ENCODE data around the gene MITF.
A peak's percentile ranks its signal among the peaks of the same experiment; 100 is the strongest.

Gene MITF

DNA sequence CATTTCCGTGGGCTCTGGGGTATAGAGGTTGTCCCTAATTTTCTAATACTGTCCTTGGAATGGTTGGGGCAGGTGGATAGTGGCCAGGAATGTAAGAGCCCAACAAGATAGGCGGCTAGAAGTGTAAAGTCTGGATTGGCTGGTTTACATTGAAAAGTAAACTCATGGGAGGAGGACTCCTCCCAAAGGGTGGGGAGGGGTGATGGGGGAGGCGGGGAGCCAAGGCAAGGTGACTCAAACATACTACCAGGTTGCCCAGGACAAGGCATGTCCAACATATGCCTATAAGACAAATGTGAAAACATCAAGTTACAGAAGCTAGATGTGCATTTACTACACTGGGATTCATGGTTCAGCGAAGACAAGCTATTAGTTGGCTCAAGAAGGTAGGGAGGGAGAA, 246.0 kb downstream of the MITF start:
- no peak for DNase-seq

DNA sequence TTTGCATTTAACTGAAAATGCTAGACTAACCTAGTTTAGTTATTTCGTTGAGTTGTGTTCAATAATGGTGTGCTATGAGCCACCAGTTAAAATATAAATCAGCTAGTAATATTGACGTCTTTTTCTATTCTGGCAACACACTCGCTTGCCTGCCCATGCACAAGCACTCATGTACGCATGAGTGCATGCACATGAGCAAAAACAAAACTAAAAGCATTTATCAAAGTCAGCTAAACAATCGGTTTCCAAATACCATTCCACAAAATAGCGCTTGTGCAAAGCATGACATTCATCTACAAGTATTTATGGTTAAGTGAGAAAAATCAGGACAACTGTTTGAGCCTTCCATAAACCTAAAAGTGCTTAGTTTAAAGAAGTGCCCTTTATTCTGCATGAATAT, 247.2 kb downstream of the MITF start:
- DNase-seq: no peak

DNA sequence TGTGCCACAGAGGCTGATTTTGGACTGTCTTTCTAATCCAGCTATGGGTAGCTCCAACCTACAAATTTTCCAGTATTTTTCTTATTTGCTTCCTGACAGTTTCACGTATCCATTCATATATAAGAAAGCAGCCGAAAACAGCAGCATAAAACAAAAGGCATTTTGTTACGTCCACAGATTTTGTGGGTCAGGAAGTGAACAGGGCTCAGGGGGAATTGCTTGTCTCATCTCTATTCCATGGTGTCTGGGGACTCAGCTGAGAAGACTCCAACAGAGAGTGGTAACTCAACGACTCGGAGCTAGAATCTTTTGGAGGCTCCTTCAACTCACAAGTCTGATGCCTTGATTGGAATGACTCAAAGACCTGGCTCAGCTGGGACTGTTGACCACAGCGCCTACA, 248.6 kb downstream of the MITF start:
- DNase-seq: no peak

DNA sequence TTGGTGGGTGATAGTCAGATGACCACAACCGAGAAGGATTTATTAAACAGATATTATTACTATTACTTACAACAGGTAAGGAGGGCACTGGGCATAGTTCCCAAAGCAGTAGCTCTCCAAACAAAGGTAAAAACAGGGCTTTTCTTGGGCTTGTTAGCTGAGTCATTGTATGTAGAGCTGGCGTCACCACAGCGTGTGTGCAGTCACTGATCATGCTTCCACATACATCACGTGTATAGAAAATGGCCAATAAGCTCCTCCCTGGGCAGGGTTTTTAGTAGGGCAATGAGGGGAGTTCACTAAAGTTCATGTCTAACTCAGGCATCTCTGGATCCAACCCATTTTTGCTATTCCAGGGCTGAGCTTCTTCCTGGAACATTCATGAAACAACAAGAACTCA, 254.5 kb downstream of the MITF start:
- no peak for DNase-seq

DNA sequence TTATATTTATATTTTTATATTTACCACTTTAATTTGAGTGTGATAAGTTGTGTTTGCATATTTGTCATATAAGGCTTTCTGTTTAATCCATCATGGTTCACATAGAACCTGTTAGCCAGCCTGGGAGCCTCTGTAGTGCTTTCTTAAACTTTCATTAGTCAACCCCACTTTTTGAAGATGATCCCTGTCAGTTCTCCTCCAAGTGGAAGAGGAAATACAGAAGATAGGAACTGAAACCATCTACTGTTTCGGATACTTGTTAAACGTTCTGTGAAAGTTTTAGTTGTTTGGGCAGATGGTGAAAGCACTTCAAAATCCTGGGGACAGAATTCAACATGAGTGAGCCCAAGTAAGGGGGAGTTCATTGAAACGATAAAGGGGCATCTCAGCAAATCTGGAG, 255.7 kb downstream of the MITF start:
- DNase-seq: no peak

DNA sequence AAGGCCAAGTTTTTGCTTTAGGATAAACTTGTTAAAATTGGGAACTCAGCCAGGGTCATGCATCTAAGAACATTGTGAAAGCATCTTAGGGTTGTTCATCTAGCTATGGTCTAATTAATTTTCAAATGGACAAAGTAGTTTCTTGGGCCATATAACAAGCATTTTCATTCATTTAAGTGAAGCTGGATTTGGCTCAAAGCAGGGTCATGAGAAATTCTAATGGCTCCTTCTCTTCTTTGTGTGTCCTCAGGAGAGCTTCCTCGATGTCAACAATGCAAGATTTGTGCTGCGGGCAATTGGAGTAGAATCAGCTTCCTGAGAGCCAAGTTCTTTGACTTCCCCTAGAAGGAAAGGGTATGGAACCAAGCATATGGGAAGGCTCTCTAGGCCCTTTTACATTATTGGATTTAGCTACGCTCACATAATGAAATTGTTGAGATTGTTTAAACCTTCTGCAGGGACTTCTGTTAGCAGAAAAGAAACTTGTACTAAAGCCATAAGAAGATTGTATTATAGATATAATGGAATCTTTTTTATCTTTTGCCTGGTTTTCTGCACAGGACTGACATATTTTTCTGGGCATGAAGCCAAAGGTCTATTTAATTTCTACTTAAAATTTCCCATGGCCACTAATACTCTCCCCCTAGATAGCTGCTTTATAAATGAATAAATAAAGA, 258.5 kb downstream of the MITF start:
- DNase-seq: no peak

DNA sequence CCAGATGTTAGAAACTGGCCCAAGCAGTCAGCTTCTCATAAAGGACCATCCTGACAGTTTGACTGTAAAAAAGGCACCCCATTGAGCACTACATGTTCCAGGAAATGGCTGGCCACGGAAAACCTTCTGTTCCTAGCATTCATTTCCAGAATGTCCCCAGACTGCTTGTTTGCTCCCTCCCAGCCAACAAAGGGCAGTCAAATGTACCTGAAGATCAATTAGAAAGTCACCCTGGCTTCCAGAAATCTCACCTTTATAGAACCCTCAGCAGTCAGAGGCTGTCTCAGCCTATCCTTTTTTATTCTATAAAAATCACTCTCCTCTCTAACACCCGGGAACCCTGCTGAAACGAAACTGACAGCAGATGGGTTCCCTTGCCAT, 259.5 kb downstream of the MITF start:
- DNase-seq: no peak

DNA sequence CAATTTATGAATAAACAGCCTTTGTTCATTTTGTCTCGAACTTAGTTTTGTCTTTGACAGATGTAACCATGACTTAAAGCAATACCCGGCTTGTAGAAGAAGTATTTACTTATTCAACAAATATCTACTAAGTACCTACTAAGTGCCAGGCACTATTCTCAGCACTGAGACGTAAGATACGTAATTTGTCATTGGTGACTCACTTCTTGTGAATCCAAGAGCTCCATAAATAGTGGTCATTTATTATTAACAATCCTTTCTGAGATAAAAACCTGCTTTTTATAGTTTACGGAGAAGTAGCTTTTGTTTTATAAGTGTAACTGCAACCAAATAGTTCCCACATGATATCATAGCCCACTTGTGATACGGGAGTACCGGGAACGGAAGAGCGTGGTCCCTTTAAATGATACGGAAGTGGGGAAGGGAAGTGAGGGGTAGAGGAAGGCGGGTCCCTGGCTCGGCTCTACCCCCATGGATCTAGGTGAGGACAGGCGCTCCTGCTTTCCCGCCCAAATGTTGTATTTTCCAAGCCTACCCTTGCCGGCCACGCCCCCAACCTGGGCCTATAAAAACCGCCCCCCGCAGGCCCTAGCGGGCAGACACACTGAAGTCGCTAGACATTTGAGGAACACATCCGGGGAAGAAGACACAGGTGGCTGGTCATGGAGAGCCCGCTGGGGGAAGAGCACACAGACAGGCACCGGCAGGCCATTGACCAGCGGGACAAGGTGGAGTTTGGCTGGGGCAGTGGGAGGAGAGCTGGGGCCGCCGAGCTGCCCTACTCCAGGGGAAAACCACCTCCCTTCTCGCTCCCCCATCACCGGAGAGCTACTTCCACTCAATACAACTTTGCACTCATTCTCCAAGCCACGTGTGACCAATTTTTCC, 260.1 kb downstream of the MITF start, which contains the start of gene SAMMSON:
SAMMSON (plus strand) TSS at position 594 of the 888 bp plus-strand sequence.
- peak; percentile 43 to 53 for DNase-seq

DNA sequence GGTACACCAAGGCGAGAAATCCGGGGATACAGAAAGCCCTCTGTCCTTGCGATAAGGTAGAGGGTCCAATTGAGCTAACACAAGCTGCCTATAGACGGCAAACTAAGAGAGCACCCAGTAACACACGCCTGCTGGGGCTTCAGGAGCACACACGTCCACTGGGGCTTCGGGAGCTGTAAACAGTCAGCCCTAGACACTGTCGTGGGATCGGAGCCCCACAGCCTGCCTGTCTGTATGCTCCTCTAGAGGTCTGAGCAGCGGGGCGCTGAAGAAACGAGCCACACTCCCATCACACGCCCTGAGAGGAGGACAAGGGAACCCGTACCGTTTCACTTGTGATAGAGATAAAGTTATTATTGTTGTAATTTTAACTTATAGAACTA, 260.8 kb downstream of the MITF start:
- DNase-seq: no peak

DNA sequence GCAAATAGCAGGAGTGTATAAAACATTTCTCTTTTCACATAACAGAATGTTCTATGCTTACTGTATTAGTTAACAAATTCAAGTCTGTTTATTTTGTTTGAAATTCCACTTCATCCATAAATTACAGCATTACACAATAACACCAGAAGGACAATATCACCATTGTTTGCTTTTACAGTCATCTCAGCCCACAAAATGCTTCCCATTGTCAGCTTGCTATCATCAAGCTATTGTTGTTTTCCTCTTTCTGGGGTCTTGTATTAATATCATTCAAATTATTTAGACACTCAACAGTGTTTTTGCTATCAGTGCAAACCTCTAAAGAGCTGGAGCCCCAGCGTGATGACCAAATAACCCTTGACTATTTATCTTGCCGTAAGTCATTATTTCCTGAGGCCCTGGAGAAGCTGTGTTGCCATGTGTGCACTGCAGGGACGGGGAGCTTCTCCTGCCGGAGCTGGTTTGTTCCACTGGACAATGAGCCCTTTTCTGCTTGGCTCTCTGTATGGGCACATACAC, 261.4 kb downstream of the MITF start:
- DNase-seq: no peak

DNA sequence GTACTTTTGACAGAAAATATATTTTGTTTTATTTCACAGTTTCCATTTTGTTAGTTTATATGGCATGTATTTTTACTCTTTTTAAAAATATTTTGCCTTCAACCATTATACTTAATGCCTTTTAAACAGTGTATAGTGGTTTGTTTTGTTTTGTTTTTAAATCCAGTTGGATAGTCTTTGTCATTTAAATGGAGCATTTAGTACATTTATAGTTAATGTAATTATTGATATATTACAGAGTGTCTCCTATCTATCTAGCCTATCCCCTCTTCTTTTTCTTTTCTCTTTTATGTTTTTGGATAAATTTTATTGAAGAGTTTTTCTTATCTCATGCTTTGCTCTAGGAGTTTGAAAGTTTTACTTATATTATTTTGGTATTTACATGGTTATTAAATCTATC, 263.9 kb downstream of the MITF start:
- no peak for DNase-seq

DNA sequence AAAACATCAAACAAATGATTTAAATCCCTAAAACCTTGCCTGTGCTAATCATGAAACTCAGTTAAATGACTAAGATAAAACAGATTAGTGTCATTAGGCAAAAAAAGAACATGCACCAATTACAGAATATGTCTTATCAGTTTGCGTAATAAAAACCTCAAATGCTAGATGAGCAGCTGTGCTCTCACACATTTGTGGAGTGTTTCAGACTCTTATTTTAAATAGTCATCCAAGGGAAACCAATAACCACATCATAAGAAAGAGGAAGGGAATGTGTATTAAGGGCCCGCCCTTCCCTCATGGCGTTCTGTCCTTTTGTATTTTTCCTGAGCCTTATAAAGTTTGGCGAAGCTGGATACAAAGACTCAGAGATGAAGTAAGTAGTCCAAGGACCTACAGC, 266.8 kb downstream of the MITF start:
- no peak for DNase-seq

DNA sequence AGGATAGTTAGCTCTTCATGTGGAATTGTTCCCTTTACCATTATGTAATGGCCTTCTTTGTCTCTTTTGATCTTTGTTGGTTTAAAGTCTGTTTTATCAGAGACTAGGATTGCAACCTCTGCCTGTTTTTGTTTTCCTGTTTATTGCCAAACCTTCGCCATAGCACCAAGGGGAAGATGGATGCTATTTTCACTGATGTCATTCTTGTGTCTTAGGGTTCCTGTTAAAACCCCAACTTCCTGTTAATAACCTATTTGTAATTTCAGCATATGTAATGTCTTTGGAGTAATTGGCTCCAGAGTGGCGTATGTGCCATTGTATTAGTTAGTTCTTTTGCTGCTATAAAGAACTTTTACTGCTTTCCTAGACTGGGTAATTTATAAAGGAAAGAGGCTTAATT, 271.1 kb downstream of the MITF start:
- DNase-seq: no peak

DNA sequence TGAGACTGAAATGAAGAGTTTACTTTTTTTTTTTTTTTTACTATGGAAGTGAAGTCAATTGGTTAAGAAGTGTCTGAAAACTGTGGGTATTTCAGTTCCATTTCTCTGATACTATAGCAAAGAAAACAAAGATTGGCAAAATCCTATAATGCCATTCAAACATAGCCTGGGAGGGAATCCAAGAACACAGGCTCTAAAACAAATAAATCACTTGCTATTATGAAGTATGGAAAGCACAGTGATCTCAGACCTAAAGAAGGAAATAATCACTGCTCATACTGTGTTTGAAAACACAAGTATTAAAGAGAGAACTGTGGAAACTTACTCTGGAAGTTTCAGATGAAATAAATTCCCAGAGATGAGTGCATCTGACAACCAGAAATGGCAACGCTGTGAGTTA, 272.3 kb downstream of the MITF start:
- DNase-seq: no peak
